HG03575 (cell line): ENCODE measurements around the gene TMEM59L.
A peak's percentile ranks its signal among the peaks of the same experiment; 100 is the strongest.

Experiments used
- ATAC-seq: cut with Tn5 transposase; IDR thresholded peaks from one replicate; pipeline ENCODE4 v1.9.1; 2021; ENCODE audit not compliant: unreplicated experiment, insufficient number of reproducible peaks, low FRiP score; ENCODE audit errors: extremely low read depth

Gene TMEM59L

DNA sequence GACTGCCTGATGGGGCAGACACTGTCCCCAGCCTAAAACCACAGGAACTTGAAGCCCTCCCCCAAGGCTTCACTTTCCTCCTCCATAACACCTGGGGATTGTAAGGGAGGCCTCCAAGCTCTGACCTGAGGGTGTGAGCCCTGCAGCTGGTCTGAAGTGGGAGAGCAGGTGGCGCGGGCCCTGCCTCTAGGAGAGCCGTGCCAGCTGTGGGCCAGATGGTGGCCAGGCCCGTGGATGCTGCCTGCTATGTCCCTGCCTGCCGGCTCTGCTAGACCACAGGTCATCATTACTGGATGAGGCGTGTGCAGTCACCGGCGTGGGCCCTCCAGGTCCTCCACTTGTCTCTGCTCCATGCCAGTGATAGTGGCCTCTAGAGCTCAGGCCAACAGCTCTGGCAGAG is 20.7 kb downstream of the TMEM59L start:
- ATAC-seq, result no peak

- no peak for ATAC-seq
These were observed 22.1 kb downstream of the TMEM59L start for GRCh38 chr19:18634612-18635297.

DNA sequence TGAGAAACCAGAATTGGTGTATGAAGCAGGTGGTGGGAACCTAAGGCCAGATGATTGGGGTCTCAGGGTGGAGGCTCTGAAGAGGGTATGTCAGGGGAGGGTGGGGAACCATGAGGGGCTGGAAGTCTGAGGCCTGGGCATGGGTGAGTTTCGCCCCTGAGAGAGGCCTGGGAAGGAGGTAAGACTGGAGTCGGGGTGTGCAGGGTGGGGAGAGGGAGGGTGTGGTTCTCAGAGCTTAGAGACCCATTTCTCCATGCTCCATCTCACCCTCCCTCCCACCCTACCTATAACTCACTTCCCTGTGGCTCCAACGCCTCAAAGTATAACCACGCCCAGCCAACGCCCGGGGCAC is 23.1 kb downstream of the TMEM59L start:
- no peak for ATAC-seq

DNA sequence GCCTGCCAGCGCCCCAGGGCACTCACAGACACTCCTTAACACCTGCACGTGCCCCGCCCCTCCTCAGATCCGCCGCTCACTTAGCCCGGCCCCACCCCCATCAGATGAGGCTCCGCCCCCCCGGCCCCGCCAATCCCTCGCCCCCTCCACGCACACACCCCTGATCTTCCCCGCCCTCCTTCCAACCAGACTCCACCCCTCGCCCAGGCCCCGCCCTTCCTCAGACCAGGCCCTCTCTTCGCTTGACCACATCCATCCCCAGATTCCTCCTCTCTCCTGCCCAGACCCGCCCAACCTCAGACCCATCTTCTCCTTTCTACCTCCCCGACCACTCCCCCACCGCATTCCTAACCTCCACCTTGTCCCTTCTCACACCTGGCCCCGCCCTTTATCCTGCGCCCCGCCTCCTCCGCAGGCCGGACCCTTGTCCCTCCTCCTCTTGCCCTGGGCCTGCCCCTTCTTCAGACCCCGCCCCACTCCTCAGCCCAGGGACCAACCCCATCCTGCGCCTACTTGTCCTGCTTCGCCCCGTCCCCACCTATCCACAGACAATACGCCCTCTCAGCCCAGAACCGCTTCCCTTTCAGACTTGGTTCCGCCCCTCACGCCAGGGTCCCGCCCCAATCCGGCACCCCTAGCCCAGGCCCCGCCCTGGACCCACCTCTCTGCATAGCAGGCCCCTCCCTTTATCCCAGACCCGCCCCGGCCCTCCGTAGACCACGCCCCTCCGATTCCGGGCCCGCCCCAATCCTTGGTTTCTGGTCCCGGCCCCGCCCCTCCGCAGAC is 23.7 kb downstream of the TMEM59L start:
- ATAC-seq, result peak; percentile 54

DNA sequence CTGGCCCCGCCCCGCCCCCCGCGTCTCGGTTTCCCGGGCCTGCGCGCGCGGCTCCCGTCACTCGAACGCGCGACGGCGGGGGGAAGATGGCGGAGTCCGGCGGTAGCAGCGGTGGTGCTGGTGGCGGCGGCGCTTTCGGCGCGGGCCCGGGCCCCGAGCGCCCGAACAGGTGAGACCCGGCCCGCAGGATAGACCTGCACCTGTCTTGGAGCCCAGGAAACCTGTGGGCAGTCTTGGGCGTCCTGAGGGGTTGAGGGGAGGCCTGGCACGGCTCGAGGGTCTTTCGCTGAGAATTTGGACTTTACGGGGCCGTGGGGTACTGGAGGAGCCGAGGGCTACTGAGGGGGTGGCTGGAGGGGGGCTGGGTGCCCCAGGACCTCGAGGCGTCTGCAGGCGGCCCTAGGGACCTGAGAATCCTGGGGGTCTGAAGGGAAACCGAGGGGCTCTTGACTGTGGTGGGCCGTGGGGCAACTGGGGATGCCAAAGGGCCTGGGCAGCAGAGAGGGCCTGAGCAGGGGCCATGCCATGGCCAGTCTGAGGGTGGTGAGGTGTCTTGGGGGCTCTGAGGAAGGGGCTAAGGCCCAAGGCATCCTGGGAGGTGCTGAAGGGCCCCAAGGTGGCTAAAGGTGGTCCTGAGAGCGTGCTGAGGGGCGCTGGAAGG is 24.4 kb downstream of the TMEM59L start, which contains the start of gene KLHL26:
KLHL26 (plus strand) TSS at position 60 of the 661 bp plus-strand sequence; CDS start at position 87, 27 bp downstream.
- ATAC-seq, result no peak

DNA sequence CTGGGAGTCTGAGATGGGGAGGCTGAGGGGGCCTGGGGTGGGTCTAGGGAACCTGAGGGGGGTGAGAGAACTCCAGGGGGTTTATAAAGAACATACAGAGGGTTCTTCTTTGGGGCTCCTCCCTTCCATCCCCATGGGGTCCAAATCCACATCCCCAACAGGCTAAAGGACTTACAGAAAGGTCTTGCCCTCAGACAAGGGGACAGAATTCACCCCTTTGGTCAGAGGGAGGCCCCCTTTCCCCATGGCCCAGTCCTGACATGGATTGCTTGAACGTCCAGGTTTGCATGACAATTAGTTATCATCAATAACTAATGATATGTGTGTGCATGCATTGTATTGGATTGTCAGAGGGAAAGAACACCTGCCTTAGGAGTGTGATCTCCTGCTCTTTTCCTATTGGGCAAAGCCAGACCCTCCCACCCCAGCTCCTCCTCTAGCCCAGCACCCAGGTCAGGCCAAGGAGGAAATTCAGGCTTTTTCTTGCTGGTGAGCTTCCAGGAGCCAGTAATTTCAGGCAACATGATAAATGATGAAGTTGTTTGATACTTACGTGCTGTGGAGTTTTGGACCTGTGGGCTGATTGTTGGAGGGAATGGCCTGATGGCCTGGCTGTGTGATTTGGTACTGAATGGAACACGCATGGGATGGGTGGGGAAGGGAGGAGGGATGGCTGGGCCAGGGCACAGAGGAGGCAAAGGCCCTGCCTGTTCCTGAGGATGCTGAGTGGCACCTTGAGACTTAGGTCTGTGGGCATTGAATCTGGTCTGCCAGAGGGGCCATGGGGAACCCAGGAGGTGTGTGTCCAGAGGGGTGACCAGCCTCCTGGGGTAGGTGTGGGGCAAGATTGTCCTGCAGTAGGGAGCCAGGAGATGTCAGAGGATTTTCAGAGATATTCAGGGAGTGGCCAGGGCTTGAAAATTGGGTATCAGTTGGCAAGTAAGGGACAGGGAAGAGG is 25.3 kb downstream of the TMEM59L start:
- ATAC-seq, result no peak

DNA sequence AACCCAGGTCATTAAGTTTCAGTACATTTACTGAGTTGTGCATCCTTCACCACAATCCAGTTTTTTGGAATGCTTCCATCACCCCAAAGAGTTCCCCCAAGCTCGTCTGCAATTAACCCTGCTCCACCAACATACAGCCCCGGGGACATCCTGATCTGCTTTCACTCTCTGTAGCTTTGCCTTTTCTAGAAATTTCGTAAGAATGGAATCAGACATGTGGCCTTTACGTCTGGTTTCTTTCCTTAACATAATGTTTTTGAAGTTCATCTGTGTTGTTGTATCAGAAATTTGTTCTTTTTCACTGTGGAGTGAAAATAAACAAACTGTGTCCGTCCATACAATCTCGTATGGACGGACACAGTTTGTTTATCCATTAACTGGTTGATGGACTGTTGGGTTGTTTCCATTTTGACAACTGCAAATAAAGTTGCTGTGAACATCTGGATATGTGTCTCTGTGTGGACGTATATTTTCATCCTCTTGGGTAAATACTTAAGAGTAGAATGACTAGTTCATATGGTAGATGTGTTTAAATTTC is 27.1 kb downstream of the TMEM59L start:
- ATAC-seq, result no peak

DNA sequence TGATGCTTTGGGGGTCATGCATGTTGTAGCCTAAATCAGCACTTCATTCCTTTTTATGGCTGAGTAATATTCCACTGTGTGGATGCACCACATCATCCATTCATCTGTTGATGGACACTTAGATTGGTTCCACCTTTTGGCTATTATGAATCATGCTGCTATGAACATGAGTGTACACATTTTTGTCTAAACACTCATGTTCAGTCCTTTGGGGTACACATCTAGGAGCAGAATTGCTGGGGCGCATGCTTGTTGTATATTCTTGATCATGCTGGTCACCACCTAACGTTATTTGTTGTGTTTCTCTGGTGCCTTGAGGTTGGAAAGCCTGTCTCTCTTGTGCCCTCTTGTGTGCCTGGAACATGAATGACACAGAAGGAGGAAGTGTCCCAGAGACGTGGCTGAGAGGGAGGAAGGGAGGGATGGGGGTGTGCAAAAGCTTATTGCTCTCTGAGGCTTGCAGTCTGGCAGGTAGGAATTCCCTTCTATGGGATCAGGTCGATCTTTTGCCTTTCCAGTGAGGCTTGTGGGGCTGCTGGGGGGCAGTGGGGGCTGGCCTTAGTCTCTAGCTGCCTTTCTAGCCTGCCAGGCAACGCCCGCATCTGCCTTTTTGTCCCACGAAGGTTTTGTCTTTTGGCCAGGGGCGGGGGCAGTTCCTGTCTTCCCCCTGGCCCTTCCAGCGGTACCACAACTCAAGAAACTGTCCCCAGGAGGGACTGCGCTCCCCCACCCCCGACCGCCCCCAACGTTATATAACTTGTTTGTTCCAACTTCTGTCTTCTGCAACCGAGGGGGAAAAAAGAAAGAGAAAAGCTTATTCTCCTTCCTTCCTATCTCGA is 31.7 kb downstream of the TMEM59L start:
- ATAC-seq, result no peak

GRCh38 chr19:18645035-18645511 is 32.4 kb downstream of the TMEM59L start:
- no peak for ATAC-seq

- no peak for ATAC-seq
These were observed 34.1 kb downstream of the TMEM59L start for GRCh38 chr19:18646535-18647370.

- no peak for ATAC-seq
These were observed 34.7 kb downstream of the TMEM59L start for GRCh38 chr19:18647371-18647767.

DNA sequence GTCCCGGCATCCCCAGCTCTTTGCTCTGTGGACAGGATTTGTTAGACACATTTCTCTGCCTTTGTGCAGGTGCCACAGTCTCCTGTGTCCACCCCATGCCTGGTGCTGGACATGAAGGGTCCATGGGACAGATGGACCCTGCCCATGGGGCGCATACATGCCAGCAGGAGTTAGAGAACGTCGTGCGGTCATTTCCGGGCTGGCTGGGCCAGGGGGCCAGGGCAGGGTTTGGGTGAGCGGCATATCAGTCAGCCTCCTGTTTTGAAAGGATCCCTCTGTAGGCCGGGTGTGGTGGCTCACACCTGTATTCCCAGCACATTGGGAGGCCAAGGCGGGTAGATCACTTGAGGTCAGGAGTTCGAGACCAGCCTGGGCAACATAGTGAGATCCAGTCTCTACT is 35.1 kb downstream of the TMEM59L start:
- no peak for ATAC-seq

DNA sequence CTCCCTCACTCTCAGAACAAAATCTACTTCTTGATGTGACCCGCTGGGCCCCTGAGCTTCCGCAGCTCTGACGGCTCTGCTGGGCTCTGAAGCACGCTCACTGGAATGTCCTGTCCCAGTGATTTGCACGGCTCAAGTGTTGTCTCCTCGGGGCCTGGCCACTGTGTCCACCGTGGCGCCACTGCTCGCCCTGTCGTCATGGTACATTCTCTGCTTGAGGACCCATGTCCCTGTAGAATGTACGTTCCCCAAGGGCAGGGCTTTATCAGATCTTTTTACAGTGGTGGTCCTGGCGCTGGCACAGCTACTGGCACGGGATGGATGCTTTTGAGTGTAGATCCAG is 36.3 kb downstream of the TMEM59L start:
- ATAC-seq, result no peak

GRCh38 chr19:18649371-18650020 is 36.8 kb downstream of the TMEM59L start:
- no peak for ATAC-seq

GRCh38 chr19:18650021-18650390 is 37.3 kb downstream of the TMEM59L start:
- no peak for ATAC-seq

DNA sequence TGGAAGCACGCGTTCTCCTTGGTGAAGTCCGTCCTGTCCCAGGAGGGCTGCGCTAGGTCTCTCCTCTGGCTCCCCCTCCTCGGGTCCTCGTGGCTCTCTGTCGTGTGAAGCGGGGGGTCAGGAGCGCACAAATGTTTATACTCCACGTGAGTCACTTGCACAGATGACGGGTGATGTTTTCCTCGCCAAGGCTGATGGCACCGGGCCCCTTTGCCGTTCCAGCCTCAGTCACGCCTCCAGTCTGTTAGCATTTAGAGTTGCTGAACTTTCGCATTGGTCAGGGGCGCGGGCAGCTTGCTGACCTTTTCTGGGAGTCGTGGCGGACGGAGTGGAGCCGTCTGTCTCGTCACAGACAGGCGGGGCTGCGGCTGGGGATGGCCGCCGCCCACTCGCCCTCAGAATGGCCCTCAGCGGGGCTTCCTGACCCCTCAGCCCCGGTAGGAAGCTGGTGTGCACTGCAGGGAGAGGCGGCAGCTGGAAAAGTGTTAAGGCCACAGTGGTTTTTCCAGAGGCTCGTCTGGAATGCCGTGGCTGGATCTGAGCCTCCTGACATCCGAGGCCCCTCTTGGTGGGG is 37.9 kb downstream of the TMEM59L start:
- ATAC-seq, result no peak
